Measurements from ENCODE around the gene HECTD1. TPM values are rescaled to one million over a fixed set of nuclear protein-coding genes. Genes with fewer than 3 reads are reported as not detected.

The HECTD1 gene
- total and polyA plus RNA-seq, 8 donors: 33.5 to 529 (median 182) TPM

DNA sequence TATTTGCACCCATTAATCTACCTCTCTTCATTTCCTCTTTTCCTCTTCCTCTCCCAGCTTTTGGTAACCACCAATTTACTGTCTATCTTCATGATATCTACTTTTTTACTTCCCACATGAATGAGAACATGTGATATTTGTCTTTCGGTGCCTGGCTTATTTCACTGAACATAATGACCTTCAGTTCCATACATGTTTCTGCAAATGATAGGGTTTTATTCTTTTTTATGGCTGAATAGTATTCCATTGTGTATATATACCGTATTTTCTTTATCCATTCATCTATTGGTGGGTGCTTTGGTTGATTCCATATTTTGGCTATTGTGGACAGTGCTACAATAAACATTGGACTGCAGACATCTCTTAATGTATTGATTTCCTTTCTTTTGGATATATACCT, 132.4 kb downstream of the HECTD1 start:
- no peak for DNase-seq
- no peak overlapping the region for H3K27ac ChIP-seq
- H3K4me3 ChIP-seq: no peak overlapping the region
- no peaks in the 10 kb centered on the region for H3K9me3 ChIP-seq
- no peak for TF ChIP-seq POLR2AphosphoS5 (IDR thresholded peaks at IDR 0.05)
- no peak for TF ChIP-seq POLR2A (IDR thresholded peaks at IDR 0.05)
- TF ChIP-seq, protein P1, sequence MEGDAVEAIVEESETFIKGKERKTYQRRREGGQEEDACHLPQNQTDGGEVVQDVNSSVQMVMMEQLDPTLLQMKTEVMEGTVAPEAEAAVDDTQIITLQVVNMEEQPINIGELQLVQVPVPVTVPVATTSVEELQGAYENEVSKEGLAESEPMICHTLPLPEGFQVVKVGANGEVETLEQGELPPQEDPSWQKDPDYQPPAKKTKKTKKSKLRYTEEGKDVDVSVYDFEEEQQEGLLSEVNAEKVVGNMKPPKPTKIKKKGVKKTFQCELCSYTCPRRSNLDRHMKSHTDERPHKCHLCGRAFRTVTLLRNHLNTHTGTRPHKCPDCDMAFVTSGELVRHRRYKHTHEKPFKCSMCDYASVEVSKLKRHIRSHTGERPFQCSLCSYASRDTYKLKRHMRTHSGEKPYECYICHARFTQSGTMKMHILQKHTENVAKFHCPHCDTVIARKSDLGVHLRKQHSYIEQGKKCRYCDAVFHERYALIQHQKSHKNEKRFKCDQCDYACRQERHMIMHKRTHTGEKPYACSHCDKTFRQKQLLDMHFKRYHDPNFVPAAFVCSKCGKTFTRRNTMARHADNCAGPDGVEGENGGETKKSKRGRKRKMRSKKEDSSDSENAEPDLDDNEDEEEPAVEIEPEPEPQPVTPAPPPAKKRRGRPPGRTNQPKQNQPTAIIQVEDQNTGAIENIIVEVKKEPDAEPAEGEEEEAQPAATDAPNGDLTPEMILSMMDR (IDR thresholded peaks at IDR 0.05): no peak
- no peak for TF ChIP-seq EP300 (IDR thresholded peaks at IDR 0.05)
- H3K27me3 ChIP-seq: no peaks in the 10 kb centered on the region
- peaks cover 0 to 33% (median 16%) of the 10 kb centered on the region in 4 donors for H3K36me3 ChIP-seq
- intact Hi-C loops (cut with DNase I; ENCODE audit: low total_unique reads): no loop called here
- WGBS, 5 donors: 92 to 98% (median 95%) methylated on average over 2 of the region's 2 CpGs
- H3K4me1 ChIP-seq: peaks cover 0 to 6% (median 1%) of the 10 kb centered on the region in 4 donors

DNA sequence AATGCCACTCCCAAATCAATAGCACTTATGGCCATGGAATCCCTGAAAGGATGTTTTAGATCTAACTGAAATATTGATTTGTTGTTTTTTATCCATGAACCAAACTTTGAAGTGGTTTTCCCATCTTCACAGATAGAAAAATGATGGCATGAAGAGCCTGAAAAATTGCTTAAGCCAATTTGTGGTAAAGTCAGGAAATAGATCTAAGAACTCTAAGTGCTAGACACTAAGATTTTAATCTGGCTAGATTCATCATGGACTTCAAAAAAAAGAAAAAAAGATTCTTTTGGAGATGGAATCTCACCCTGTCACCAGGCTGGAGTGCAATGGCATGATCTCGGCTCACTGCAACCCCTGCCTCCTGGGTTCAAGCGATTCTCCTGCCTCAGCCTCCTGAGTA, 136.4 kb downstream of the HECTD1 start:
- intact Hi-C loops (cut with DNase I; ENCODE audit: low total_unique reads): no loop called here
- WGBS, 5 donors: 91 to 100% (median 93%) methylated on average over 2 of the region's 2 CpGs
- peaks cover 0 to 42% (median 23%) of the 10 kb centered on the region in 4 donors for H3K36me3 ChIP-seq
- H3K4me3 ChIP-seq: no peak overlapping the region
- no peak overlapping the region for H3K27ac ChIP-seq
- no peaks in the 10 kb centered on the region for H3K27me3 ChIP-seq
- peaks cover 0 to 11% (median 0%) of the 10 kb centered on the region in 4 donors for H3K4me1 ChIP-seq
- TF ChIP-seq EP300 (IDR thresholded peaks at IDR 0.05) (no peak), POLR2AphosphoS5 (IDR thresholded peaks at IDR 0.05) (no peak), POLR2A (IDR thresholded peaks at IDR 0.05) (no peak)
- TF ChIP-seq, protein P1 (IDR thresholded peaks at IDR 0.05): no peak
- H3K9me3 ChIP-seq: no peaks in the 10 kb centered on the region
- no peak for DNase-seq

DNA sequence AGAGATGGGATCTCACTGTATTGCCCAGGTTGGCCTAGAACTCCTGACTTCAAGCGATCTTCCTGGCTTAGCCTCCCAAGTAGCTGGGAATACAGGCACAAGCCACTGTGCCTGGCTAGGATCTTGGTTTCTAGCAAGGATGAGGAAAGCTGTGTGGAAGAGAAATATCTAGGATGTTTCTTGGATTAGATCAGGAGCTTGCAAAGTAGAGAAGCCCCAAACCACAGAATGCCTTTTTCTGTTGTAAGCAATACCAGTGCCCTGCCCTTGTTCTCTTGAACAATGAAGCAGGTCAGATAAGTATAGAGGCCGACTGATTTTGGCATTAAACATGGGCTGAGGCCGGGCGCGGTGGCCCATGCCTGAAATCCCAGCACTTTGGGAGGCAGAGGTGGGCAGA, 137.2 kb downstream of the HECTD1 start:
- Histone ChIP-seq H3K9me3 (no peaks in the 10 kb centered on the region), H3K27ac (no peak overlapping the region), H3K36me3 (peaks cover 0 to 42% (median 23%) of the 10 kb centered on the region in 4 donors), H3K4me1 (peaks cover 0 to 11% (median 0%) of the 10 kb centered on the region in 4 donors), H3K27me3 (no peaks in the 10 kb centered on the region), H3K4me3 (no peak overlapping the region)
- DNase-seq: no peak
- WGBS, 5 donors: 78 to 93% (median 83%) methylated on average over 5 of the region's 5 CpGs
- TF ChIP-seq, protein P1 (IDR thresholded peaks at IDR 0.05): no peak
- TF ChIP-seq POLR2A (IDR thresholded peaks at IDR 0.05) (no peak), POLR2AphosphoS5 (IDR thresholded peaks at IDR 0.05) (no peak), EP300 (IDR thresholded peaks at IDR 0.05) (no peak)
- intact Hi-C loops (cut with DNase I; ENCODE audit: low total_unique reads): no loop called here

DNA sequence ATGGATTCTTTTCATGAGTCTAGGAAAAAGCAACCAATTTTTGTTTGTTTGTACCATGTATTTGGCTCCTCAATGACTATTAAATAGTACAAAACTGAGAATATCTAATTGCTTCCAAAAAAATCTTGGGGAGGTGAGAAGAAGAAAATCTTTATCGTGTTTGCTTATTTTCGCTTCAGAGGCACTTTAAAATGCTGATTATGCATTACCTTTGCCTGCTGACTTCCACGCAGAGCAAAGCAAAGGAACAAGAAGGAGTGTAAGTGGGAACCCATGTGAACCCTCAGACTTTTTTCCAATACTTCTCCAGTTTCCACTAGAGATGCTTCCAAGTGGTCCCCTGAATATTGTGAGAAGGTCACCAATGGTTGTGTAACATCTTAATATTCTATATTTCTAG, 138.2 kb downstream of the HECTD1 start:
- Histone ChIP-seq H3K4me1 (peaks cover 0 to 11% (median 0%) of the 10 kb centered on the region in 4 donors), H3K27ac (no peak overlapping the region), H3K9me3 (no peaks in the 10 kb centered on the region), H3K27me3 (no peaks in the 10 kb centered on the region), H3K36me3 (peaks cover 0 to 33% (median 20%) of the 10 kb centered on the region in 4 donors), H3K4me3 (no peak overlapping the region)
- no peak for DNase-seq
- TF ChIP-seq EP300 (IDR thresholded peaks at IDR 0.05) (no peak), POLR2A (IDR thresholded peaks at IDR 0.05) (no peak), POLR2AphosphoS5 (IDR thresholded peaks at IDR 0.05) (no peak)
- TF ChIP-seq, protein P1 (IDR thresholded peaks at IDR 0.05): no peak
- 89 to 94% (median 92%) methylated on average over 3 of the region's 3 CpGs for WGBS, 5 donors
- intact Hi-C loops (cut with DNase I; ENCODE audit: low total_unique reads): no loop called here

Measured in stomach (tissue), 9 donors.